C4-2B (cell line): Measurements from ENCODE around the gene WDR76.

Experiments
- CTCF ChIP-seq: fragments of 450-650 bp; conservative IDR thresholded peaks from 2 replicates; pipeline ENCODE4 v1.5.1; 2017; ENCODE audit warnings: mild to moderate bottlenecking
- ZFX ChIP-seq: fragments of 450-650 bp; IDR thresholded peaks from 2 replicates; pipeline ENCODE4 v1.6.1; 2017

- TF ChIP-seq CTCF (no peak), ZFX (no peak)
These were observed 51.6 kb downstream of the WDR76 start for GRCh38 chr15:43878446-43878845.
